GM19328 (cell line): Measurements from ENCODE around the gene TMEM121B.

Experiments used
- ATAC-seq: cut with Tn5 transposase; IDR thresholded peaks from one replicate; pipeline ENCODE4 v1.9.1; 2021; ENCODE audit warnings: mild to moderate bottlenecking, moderate library complexity; ENCODE audit not compliant: unreplicated experiment

The TMEM121B gene

DNA sequence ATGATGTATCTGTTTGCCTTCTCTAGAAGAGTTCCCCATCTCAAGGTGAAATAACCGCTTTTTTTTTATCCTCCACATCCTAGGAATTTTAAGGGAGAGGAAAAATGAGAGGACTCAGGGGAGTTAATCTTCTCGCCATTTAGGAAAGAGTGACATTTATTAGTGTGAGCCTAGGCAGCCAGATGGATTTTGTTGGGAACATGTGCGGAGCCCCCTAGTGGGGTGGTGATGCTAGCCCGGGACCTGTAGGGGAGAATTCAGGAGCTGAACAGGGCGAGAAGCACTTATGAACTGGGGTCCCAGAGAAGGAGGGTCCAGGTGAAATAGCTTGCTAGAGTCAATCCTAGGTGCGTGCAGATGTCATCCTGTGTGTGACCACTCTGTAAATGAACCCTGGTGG, 25.6 kb downstream of the TMEM121B start:
- ATAC-seq = no peak

DNA sequence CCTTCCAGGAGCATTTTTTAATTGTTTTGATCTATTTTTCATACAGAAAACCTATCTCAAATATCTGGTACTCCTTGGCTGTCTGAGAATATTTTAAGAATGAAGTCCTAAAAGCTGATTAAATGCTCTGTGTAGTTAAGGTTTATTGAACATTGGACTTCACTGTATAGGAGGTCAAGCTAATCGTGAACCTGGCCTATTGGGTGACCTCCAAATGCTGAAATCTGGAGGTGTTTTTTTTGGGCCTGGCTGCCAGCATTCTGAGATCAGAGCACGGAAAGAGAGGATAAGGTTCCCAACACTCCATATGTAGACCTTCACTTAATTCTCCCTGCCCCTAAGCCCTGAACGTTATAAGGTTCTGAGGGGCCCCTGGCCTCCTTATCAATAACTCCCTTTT, 28.1 kb downstream of the TMEM121B start:
- no peak for ATAC-seq

- ATAC-seq = no peak
Measured at GRCh38 chr22:17091851-17092250, 29.3 kb downstream of the TMEM121B start.

DNA sequence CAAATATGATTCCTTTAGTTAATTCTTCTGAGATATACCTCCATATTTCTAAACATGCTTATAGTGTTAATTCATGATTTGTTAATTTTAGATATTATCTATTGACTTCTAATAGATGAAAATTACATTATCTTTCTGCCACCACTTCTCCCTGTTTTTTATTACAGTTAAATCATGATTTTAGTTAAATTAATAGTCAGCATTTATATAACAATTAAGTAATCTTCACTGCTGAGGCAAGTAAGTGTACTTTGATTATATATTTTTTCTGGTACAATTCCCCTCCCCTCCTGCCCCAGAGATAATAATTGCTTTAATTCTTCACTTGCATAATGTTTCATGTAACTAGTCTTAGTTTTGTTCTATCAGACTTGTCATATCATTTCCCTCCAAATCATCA, 30.6 kb downstream of the TMEM121B start:
- no peak for ATAC-seq

DNA sequence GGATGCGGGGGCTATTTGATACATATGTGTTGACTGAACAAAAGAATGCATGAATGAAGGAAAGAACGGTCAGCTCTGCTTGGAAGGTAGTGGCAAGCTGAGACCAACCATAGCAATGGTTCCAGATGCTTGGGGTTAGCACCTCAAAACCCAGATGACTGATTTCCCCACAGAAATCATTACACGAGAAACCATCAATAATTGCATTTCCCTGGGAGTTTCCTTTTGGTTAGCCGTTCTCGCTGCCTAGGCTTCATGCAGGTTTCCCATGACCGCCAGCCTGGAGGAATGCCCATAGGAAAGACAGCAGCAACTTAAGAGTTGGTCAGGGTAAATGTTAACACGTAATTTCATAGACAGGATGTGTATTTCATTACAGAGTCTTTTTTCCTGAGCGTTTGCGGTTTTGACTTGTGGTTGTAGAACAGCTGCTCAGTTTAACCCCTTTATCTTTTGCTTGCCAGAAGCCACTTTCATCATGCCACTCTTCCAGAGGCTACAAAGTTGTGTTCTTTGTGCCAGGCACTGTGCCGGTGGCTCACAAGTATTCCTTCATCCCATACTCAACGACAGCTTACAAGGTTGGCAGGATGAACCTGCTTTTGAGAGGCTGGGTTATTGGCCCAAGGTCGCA, 33.5 kb downstream of the TMEM121B start:
- no peak for ATAC-seq

DNA sequence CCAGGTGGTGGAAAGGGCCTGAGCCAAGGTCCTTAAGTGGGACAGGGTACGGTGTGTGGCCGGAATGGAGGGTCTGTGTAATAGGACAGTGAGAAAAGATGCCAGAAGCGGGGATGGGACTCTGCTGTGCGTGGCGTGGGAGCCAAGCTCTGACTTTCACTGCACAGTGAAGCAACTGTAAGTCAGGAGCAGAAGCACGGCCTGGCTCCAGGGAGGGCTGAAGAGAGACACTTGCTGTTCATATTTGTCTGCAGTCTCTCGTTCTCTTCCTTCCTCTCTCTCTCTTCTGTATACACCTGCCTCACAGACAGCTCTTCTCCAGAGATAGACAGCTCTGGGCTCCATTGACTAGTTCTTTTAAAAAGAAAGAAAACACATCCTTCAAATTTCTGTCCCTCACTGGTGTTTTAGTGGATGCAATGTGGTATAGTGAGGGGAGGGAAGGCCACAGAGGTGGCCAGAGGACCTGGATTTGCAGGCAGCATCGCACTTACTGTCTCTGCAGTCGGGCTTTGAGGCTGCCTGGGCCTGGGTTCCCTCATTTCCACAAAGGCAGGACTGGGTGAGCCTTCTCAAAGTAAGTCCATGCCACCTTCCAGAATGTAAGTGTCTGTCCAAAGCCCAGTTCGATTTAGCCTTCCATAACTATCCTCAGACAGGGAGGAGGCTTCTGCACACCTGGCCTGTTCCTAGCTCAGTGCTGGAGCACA, 34.2 kb downstream of the TMEM121B start:
- ATAC-seq = no peak

DNA sequence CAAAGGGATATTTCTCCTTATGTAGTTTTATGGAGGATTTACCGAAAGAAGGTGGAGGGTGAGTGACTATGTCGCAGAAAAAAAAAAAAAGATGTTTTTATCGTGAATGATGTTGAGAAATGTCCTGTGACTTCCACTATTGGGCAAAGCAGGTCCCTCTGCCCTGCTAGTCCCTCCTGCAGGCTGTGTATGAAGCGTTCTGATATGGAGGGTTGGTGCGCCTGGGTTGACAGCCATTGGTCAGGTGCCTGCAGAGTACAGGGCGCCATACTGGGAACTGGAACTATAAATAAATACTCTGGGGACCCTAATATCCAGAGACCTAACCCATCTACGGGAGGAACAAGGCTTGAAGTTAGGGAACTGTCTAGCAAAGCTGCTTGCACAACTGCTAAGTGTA, 34.9 kb downstream of the TMEM121B start:
- no peak for ATAC-seq

GRCh38 chr22:17085277-17086181, 35.6 kb downstream of the TMEM121B start:
- ATAC-seq = no peak

- peak; percentile 93 for ATAC-seq
Measured at GRCh38 chr22:17084554-17085276, 36.4 kb downstream of the TMEM121B start, which contains the start of gene IL17RA. IL17RA (plus strand) TSS chr22:17085000; CDS start chr22:17085092, 92 bp downstream.

GRCh38 chr22:17083811-17084441, 37.2 kb downstream of the TMEM121B start:
- no peak for ATAC-seq

GRCh38 chr22:17083255-17083654, 37.9 kb downstream of the TMEM121B start:
- ATAC-seq = no peak

- ATAC-seq = no peak
Measured at GRCh38 chr22:17079572-17079971, 41.6 kb downstream of the TMEM121B start.

DNA sequence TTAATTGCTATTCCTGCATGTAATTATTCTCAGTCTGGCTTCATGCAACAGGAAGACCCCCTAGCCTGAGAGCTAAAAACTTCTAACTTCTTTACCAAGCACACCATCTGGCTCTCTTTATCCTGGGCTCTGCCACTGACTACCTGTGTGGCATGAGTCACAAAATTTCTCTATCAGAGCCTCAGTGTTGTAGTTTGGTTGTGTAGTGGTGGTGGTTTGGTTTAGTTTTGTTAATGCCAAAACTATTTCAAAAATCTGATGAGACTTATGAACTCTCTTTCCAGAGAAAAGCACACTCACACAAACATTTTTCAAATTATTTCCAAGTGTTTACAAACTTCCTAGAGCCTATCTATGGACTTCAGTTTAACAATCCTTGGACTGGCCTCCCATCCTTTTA, 43.9 kb downstream of the TMEM121B start:
- no peak for ATAC-seq

GRCh38 chr22:17074648-17075002, 46.5 kb downstream of the TMEM121B start:
- no peak for ATAC-seq

DNA sequence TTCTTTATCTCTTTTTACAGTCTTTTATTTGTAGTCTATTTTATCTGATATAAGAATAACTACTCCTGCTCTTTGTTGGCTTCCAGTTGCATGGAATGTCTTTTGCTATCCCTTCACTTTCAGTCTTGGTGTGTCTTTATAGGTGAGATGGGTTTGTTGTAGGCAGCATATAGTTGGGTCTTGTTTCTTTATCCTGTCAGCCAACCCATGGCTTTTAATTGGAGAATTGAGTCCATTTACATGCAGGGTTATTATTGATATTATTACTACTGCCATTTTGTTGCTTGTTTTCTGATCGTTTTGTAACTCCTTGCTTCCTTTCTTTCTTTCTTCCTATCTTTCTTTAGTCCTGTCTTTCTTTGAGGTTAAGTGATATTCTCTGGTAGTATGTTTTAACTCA, 48.3 kb downstream of the TMEM121B start:
- ATAC-seq = no peak
